Right lobe of liver (tissue), 6 donors: ENCODE measurements around the gene KCNG4. TPM values are rescaled to one million over a fixed set of nuclear protein-coding genes. Genes with fewer than 3 reads are reported as not detected.

Experiments used
- ATAC-seq, 4 donors: fragments of 200-7000 bp; cut with Tn5 transposase; one replicate each; pipeline ENCODE4 v1.9.1; 2020; ENCODE audit warnings: mild to moderate bottlenecking in 4 of 4, moderate library complexity in 4 of 4
- DNase-seq, 3 donors: peaks; one replicate each; pipeline ENCODE4 v3.0.0-alpha.2; 2020
- H3K27ac ChIP-seq, 3 donors: fragments of 200-600 bp; one replicate each; pipeline ENCODE4 v1.8.0; 2022
- H3K27me3 ChIP-seq, 2 donors: fragments of 200-600 bp; one replicate each; pipeline ENCODE4 v1.8.0; 2022
- H3K36me3 ChIP-seq, 4 donors: fragments of 200-600 bp; sonication (generic) in 1 of 4; one replicate each; pipeline versions ENCODE4 v1.5.1 to v1.8.0; 2017 to 2022; ENCODE audit warnings: control low read depth in 1 of 4
- H3K4me1 ChIP-seq, 4 donors: fragments of 200-600 bp; sonication (generic) in 1 of 4; one replicate each; pipeline versions ENCODE4 v1.5.1 to v1.8.0; 2017 to 2022; ENCODE audit warnings: control low read depth in 1 of 4
- H3K4me3 ChIP-seq, 3 donors: fragments of 200-600 bp; one replicate each; pipeline ENCODE4 v1.8.0; 2022
- H3K9me3 ChIP-seq, 4 donors: fragments of 200-600 bp; sonication (generic) in 1 of 4; one replicate each; pipeline versions ENCODE4 v1.5.1 to v1.8.0; 2017 to 2022; ENCODE audit warnings: control low read depth in 1 of 4
- CTCF ChIP-seq, 4 donors: fragments of 200-600 bp in 3 of 4; fragments of 450-650 bp in 1 of 4; IDR thresholded peaks; one replicate each; pipeline versions ENCODE4 v1.5.1 to v1.8.0; 2016 to 2022; ENCODE audit warnings: antibody characterized with exemption in 4 of 4, mild to moderate bottlenecking in 2 of 4
- POLR2A ChIP-seq: fragments of 450-650 bp; IDR thresholded peaks from one replicate; pipeline ENCODE4 v1.6.1; 2017; ENCODE audit warnings: antibody characterized with exemption, mild to moderate bottlenecking
- WGBS: methylation state at CpG from one replicate; pipeline ENCODE4 v1.1.6; 2018; ENCODE audit warnings: low coverage, low lambda C conversion rate; ENCODE audit not compliant: insufficient coverage; ENCODE audit errors: missing lambda C conversion rate; 5-methylcytosine and 5-hydroxymethylcytosine counted together
- intact Hi-C, 2 donors: fragments of 100-400 bp; cut with DNase I; formaldehyde crosslinking; loops; one replicate each; pipeline versions ENCODE4 v1.11.2 to v1.14.1; 2022
- total RNA-seq, 6 experiments: library from RNA; depleted of rRNA in 2 of 6; stranded (reverse); fragments of >200 nt in 2 of 6; fragmentation: NEBNext Ultra II Directional in 3 of 6; extraction: Animal tissue kit (Norgen Biotek cat#: 25700) in 3 of 6; gene quantifications; one replicate each; pipeline versions ENCODE4 v1.1.0 to v1.2.4, GENCODE V29; 2016 to 2023
- donor health status: DM: no; HTN: yes; CAD: no.
- donor health status: DM: no; HTN: no; CAD: no.
- donor health status: DM: no; HTN: no; CAD: no.
- donor health status: DM: no; HTN: yes; CAD: no.
- donor health status: DM: no; HTN: yes; CAD: no.

KCNG4 gene
- total RNA-seq, 6 experiments from 2014 or later = not detected

- Histone ChIP-seq H3K27me3 (no peaks in the 10 kb centered on the region), H3K4me3 (no peak overlapping the region), H3K27ac (peak overlapping the region in 1 of 3 donors; percentile 51), H3K4me1 (no peaks in the 10 kb centered on the region), H3K9me3 (no peaks in the 10 kb centered on the region), H3K36me3 (no peaks in the 10 kb centered on the region)
- DNase-seq (no peak), ATAC-seq (no peak)
- TF ChIP-seq POLR2A (no peak), CTCF (IDR thresholded peaks at IDR 0.05) (no peak)
- WGBS = 66% methylated on average over 13 of the region's 24 CpGs
- intact Hi-C loops = no loop called here
These were observed 43.7 kb upstream of the KCNG4 start for GRCh38 chr16:84283314-84284153.

GRCh38 chr16:84282533-84282932, 42.7 kb upstream of the KCNG4 start:
- WGBS = 70% methylated on average over 5 of the region's 6 CpGs
- no peak overlapping the region for H3K4me3 ChIP-seq
- TF ChIP-seq CTCF (IDR thresholded peaks at IDR 0.05) (no peak), POLR2A (no peak)
- no peaks in the 10 kb centered on the region for H3K9me3 ChIP-seq
- ATAC-seq (no peak), DNase-seq (no peak)
- intact Hi-C loops = no loop called here
- no peaks in the 10 kb centered on the region for H3K27me3 ChIP-seq
- no peaks in the 10 kb centered on the region for H3K36me3 ChIP-seq
- H3K4me1 ChIP-seq = no peaks in the 10 kb centered on the region
- no peak overlapping the region for H3K27ac ChIP-seq

- Histone ChIP-seq H3K27ac (no peak overlapping the region), H3K9me3 (no peaks in the 10 kb centered on the region), H3K4me3 (no peak overlapping the region), H3K27me3 (no peaks in the 10 kb centered on the region), H3K4me1 (no peaks in the 10 kb centered on the region), H3K36me3 (no peaks in the 10 kb centered on the region)
- peak in 1 of 3 donors; percentile 7 for DNase-seq
- intact Hi-C loops = no loop called here
- no peak for TF ChIP-seq POLR2A
- TF ChIP-seq CTCF (IDR thresholded peaks at IDR 0.05) = no peak
- 61% methylated on average over 2 of the region's 3 CpGs for WGBS
- ATAC-seq = no peak
These were observed 41.3 kb upstream of the KCNG4 start for GRCh38 chr16:84281074-84281473.

- no peaks in the 10 kb centered on the region for H3K4me1 ChIP-seq
- TF ChIP-seq POLR2A (no peak), CTCF (IDR thresholded peaks at IDR 0.05) (no peak)
- H3K27ac ChIP-seq = no peak overlapping the region
- intact Hi-C loops = loop anchor here in 1 of 2 donors (5.0 kb wide), 1 partner anchor 202 kb away; no protein-coding TSS in a partner anchor
- no peaks in the 10 kb centered on the region for H3K27me3 ChIP-seq
- no peak for ATAC-seq
- DNase-seq = no peak
- WGBS = 83% methylated on average over 8 of the region's 12 CpGs
- no peaks in the 10 kb centered on the region for H3K36me3 ChIP-seq
- no peak overlapping the region for H3K4me3 ChIP-seq
- H3K9me3 ChIP-seq = no peaks in the 10 kb centered on the region
These were observed 40.1 kb upstream of the KCNG4 start for GRCh38 chr16:84279881-84280280.
